Stimulated activated CD4-positive, alpha-beta T cell treated with anti-CD3 and anti-CD28 coated beads, Interleukin-12 subunit alpha, Interleukin-12 subunit beta, amount 100 ng/mL, for 48 hours (primary cell): ENCODE results near the gene APMAP.
"Not testable (repeated sequence)": the region's sequence is repeated elsewhere in the genome, so short reads cannot be mapped to it uniquely, and the experiment has no call there.

Experiments
- DNase-seq, 3 donors: peaks; one replicate each; pipeline ENCODE4 v3.0.0-alpha.2; 2020; ENCODE audit warnings: low read depth in 2 of 3, low spot score in 1 of 3

APMAP gene

GRCh38 chr20:24954151-24954550, 38.4 kb downstream of the APMAP start:
- DNase-seq = no peak

- no peak for DNase-seq
These were observed 38.9 kb downstream of the APMAP start for GRCh38 chr20:24953621-24954133.

GRCh38 chr20:24953209-24953575, 39.4 kb downstream of the APMAP start:
- DNase-seq = no peak

- DNase-seq = no peak
These were observed 40.0 kb downstream of the APMAP start for GRCh38 chr20:24952376-24953208.

GRCh38 chr20:24951536-24952083, 40.9 kb downstream of the APMAP start:
- DNase-seq = no peak

- DNase-seq = no peak
These were observed 41.6 kb downstream of the APMAP start for GRCh38 chr20:24950836-24951525.

GRCh38 chr20:24950128-24950835, 42.3 kb downstream of the APMAP start:
- DNase-seq = no peak

- no peak for DNase-seq
These were observed 42.8 kb downstream of the APMAP start for GRCh38 chr20:24949756-24950127.

- DNase-seq = peak; percentile 70 to 76 (median 74)
These were observed 43.4 kb downstream of the APMAP start, which contains the start of gene CST7 for GRCh38 chr20:24948939-24949679. Gene CST7, plus strand, starts transcription at chr20:24949269. Its CDS starts 237 bp downstream, at chr20:24949506.

GRCh38 chr20:24948396-24948938, 44.1 kb downstream of the APMAP start:
- not testable (repeated sequence) for DNase-seq

- DNase-seq = not testable (repeated sequence)
These were observed 46.2 kb downstream of the APMAP start for GRCh38 chr20:24946376-24946775.

GRCh38 chr20:24943731-24944130, 48.8 kb downstream of the APMAP start:
- no peak for DNase-seq

GRCh38 chr20:24943196-24943595, 49.4 kb downstream of the APMAP start:
- DNase-seq = no peak

GRCh38 chr20:24942679-24943078, 49.9 kb downstream of the APMAP start:
- no peak for DNase-seq

GRCh38 chr20:24939036-24939435, 53.5 kb downstream of the APMAP start:
- no peak for DNase-seq

- no peak for DNase-seq
These were observed 54.1 kb downstream of the APMAP start for GRCh38 chr20:24938498-24938897.

GRCh38 chr20:24937579-24937978, 55.0 kb downstream of the APMAP start:
- no peak for DNase-seq

GRCh38 chr20:24936526-24937407, 55.8 kb downstream of the APMAP start:
- DNase-seq = no peak

- DNase-seq = no peak
These were observed 56.6 kb downstream of the APMAP start for GRCh38 chr20:24935766-24936525.
